Erythroblast (primary cell): ENCODE results near the gene ZNF646.

ENCODE experiments used
- GATA1 ChIP-seq: IDR thresholded peaks from 2 replicates; pipeline ENCODE4 v1.6.1; 2011; ENCODE audit warnings: low read depth, mild to moderate bottlenecking, control low read depth, low read length, moderate library complexity
- POLR2A ChIP-seq: IDR thresholded peaks from 2 replicates; pipeline ENCODE4 v1.6.1; 2011; ENCODE audit warnings: mild to moderate bottlenecking, low read length

DNA sequence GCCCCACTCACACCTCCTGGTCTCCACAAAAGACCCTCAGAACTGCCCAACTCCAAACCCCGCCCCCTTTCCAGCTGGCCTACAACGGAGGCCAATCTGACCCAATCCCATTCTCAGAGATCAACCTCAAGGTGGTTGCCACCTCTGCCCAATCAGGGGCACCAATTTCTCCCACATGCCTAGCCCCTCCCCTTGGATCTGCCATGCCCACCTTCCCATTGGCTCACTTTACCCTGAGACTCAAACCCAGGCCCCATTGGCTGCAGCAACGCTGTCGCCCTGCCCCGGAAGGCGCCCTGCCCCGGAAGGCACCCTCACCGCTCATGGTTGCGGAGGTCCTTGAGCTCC, 10.8 kb upstream of the ZNF646 start:
- TF ChIP-seq POLR2A (no peak), GATA1 (no peak)
